ENCODE results near the gene NAMPT.
A peak's percentile ranks its signal among the peaks of the same experiment; 100 is the strongest.

NAMPT gene

GRCh38 chr7:106282852-106283251, 1.9 kb downstream of the NAMPT start:
- H3K4me3 ChIP-seq (ENCODE audit: control insufficient read depth, low read depth, low read length): peak overlapping the region; percentile 76
- no peak for DNase-seq (ENCODE audit: low read depth)
- TF ChIP-seq, protein P1, sequence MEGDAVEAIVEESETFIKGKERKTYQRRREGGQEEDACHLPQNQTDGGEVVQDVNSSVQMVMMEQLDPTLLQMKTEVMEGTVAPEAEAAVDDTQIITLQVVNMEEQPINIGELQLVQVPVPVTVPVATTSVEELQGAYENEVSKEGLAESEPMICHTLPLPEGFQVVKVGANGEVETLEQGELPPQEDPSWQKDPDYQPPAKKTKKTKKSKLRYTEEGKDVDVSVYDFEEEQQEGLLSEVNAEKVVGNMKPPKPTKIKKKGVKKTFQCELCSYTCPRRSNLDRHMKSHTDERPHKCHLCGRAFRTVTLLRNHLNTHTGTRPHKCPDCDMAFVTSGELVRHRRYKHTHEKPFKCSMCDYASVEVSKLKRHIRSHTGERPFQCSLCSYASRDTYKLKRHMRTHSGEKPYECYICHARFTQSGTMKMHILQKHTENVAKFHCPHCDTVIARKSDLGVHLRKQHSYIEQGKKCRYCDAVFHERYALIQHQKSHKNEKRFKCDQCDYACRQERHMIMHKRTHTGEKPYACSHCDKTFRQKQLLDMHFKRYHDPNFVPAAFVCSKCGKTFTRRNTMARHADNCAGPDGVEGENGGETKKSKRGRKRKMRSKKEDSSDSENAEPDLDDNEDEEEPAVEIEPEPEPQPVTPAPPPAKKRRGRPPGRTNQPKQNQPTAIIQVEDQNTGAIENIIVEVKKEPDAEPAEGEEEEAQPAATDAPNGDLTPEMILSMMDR (conservative IDR thresholded peaks at IDR 0.05; ENCODE audit: control insufficient read depth, insufficient read depth, low read depth, low read length): no peak

DNA sequence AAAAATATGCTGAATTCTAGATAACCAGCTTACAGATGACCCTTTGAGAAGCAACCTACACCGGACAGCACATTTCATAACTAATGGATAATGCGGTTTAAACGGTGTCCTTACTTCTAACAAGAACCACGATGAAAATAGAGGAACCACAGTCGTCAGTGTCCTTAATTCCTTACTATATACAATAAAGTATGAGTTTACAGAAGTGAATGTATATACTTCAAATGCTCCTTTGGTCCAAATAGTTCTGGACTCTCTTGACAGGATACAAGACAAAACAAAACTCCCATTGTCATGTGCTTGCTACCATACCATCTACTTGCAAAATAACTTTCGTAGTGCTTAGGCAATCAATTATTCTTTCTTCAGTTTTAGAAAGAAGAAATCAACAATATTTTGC, 2.4 kb downstream of the NAMPT start:
- TF ChIP-seq, protein P1 (conservative IDR thresholded peaks at IDR 0.05; ENCODE audit: control insufficient read depth, insufficient read depth, low read depth, low read length): no peak
- no peak for DNase-seq (ENCODE audit: low read depth)
- no peak overlapping the region for H3K4me3 ChIP-seq (ENCODE audit: control insufficient read depth, low read depth, low read length)

- H3K4me3 ChIP-seq (ENCODE audit: control insufficient read depth, low read depth, low read length): no peak overlapping the region
- no peak for DNase-seq (ENCODE audit: low read depth)
- TF ChIP-seq, protein P1 (conservative IDR thresholded peaks at IDR 0.05; ENCODE audit: control insufficient read depth, insufficient read depth, low read depth, low read length): no peak
These were observed 3.0 kb downstream of the NAMPT start for GRCh38 chr7:106281585-106282318.

- TF ChIP-seq, protein P1 (conservative IDR thresholded peaks at IDR 0.05; ENCODE audit: control insufficient read depth, insufficient read depth, low read depth, low read length): no peak
- no peak overlapping the region for H3K4me3 ChIP-seq (ENCODE audit: control insufficient read depth, low read depth, low read length)
- no peak for DNase-seq (ENCODE audit: low read depth)
These were observed 3.7 kb downstream of the NAMPT start for GRCh38 chr7:106281127-106281526.

DNA sequence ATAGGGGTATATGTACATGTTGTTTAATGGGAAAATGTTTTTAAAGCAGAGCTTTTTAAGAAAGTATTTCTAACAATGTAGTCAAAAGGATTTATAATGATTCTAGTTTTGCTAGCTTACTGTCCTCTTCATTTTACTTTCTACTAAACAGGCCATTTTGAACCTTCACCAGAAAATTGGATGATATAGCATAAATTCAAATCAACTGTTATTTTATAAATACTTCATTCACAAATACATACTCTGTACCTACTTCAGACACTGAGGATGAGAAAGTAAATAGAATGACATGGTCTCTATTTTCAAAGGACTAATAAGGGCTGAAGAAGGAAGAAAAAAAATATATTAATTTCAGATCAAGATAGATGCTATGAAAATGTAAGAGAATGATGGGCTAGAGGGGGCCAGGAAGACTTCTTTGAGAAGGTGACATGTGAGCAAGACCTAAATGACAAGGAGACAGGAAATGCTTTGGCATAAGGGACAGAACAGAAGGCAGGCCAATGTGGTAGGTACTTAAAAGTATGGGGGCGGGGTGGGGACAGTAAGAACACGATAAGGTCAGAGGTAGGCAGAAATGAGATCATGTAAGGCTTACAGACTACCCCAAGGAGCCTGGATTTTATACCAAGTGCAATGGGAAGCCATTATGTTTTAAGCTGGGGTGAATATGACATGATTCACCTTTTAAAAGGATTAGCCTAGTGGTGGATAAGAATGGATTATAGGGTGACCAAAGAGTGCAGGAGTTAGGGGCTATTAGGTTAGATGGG, 5.2 kb downstream of the NAMPT start:
- TF ChIP-seq, protein P1 (conservative IDR thresholded peaks at IDR 0.05; ENCODE audit: control insufficient read depth, insufficient read depth, low read depth, low read length): no peak
- no peak overlapping the region for H3K4me3 ChIP-seq (ENCODE audit: control insufficient read depth, low read depth, low read length)
- no peak for DNase-seq (ENCODE audit: low read depth)

DNA sequence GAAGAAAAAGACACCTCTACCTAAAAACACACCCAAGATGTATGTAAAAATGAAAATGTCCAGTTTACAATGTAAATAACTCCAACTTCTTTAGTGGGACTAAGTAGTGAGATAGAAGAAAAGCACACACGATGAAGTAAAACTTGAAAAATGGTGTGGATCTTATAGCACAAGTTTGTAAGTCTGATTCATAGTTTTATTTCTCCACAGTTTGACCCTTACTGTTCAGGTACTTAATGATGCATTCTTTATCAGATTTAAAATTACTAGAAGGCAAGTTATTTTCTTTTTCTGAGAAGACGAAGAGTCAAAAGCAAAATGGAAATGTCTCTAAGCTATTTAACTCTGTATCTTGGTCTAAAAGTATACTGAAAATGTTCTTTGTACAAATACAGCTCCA, 6.1 kb downstream of the NAMPT start:
- no peak overlapping the region for H3K4me3 ChIP-seq (ENCODE audit: control insufficient read depth, low read depth, low read length)
- TF ChIP-seq, protein P1 (conservative IDR thresholded peaks at IDR 0.05; ENCODE audit: control insufficient read depth, insufficient read depth, low read depth, low read length): no peak
- no peak for DNase-seq (ENCODE audit: low read depth)

Measured in fibroblast of mammary gland (primary cell).